HG03159 (cell line): ENCODE measurements around the gene MORN4.
"Not testable (repeated sequence)": the region's sequence is repeated elsewhere in the genome, so short reads cannot be mapped to it uniquely, and the experiment has no call there.

Experiments
- ATAC-seq: cut with Tn5 transposase; IDR thresholded peaks from one replicate; pipeline ENCODE4 v1.9.1; 2021; ENCODE audit warnings: mild to moderate bottlenecking, moderate library complexity; ENCODE audit not compliant: unreplicated experiment

The MORN4 gene

GRCh38 chr10:97632949-97633884 lies at the start of gene MORN4:
TSS of gene MORN4 (minus strand) at chr10:97633500. CDS start at chr10:97619653, 13,847 bp downstream.
- peak; percentile 99 for ATAC-seq

GRCh38 chr10:97682042-97682441 lies 48.7 kb upstream of the MORN4 start:
- no peak for ATAC-seq

- no peak for ATAC-seq
Measured at GRCh38 chr10:97679594-97679993, 46.3 kb upstream of the MORN4 start.

GRCh38 chr10:97676770-97677581 lies 43.7 kb upstream of the MORN4 start:
- peak; percentile 74 for ATAC-seq

GRCh38 chr10:97675222-97675621 lies 41.9 kb upstream of the MORN4 start:
- no peak for ATAC-seq

- ATAC-seq, result no peak
Measured at GRCh38 chr10:97673736-97674525, 40.6 kb upstream of the MORN4 start.

- no peak for ATAC-seq
Measured at GRCh38 chr10:97669571-97669970, 36.3 kb upstream of the MORN4 start.

- ATAC-seq, result no peak
Measured at GRCh38 chr10:97667463-97667862, 34.2 kb upstream of the MORN4 start.

- no peak for ATAC-seq
Measured at GRCh38 chr10:97666992-97667391, 33.7 kb upstream of the MORN4 start.

- no peak for ATAC-seq
Measured at GRCh38 chr10:97664282-97664850, 31.1 kb upstream of the MORN4 start.

GRCh38 chr10:97659589-97659988 lies 26.3 kb upstream of the MORN4 start:
- no peak for ATAC-seq

- ATAC-seq, result no peak
Measured at GRCh38 chr10:97656777-97657176, 23.5 kb upstream of the MORN4 start.

- ATAC-seq, result no peak
Measured at GRCh38 chr10:97651773-97652172, 18.5 kb upstream of the MORN4 start.

GRCh38 chr10:97650726-97651125 lies 17.4 kb upstream of the MORN4 start:
- no peak for ATAC-seq

GRCh38 chr10:97649405-97649750 lies 16.1 kb upstream of the MORN4 start:
- ATAC-seq, result not testable (repeated sequence)

- peak; percentile 79 for ATAC-seq
Measured at GRCh38 chr10:97648562-97649404, 15.5 kb upstream of the MORN4 start.

- no peak for ATAC-seq
Measured at GRCh38 chr10:97647556-97647955, 14.3 kb upstream of the MORN4 start.

GRCh38 chr10:97644936-97645335 lies 11.6 kb upstream of the MORN4 start:
- ATAC-seq, result no peak

- no peak for ATAC-seq
Measured at GRCh38 chr10:97643441-97643985, 10.2 kb upstream of the MORN4 start.
